Hepatocyte (in vitro differentiated cells): ENCODE measurements around the gene BEAN1.

Experiments
- CTCF ChIP-seq: fragments of 200-600 bp; sonication (generic); IDR thresholded peaks from 2 replicates; pipeline ENCODE4 v1.5.1; 2016; ENCODE audit warnings: antibody characterized with exemption, mild to moderate bottlenecking; ENCODE audit not compliant: poor library complexity
- EZH2 ChIP-seq: fragments of 200-600 bp; sonication (generic); IDR thresholded peaks from 2 replicates; pipeline ENCODE4 v1.6.1; 2016; ENCODE audit warnings: antibody characterized with exemption, mild to moderate bottlenecking, borderline replicate concordance
- EZH2phosphoT487 ChIP-seq: fragments of 200-600 bp; sonication (generic); IDR thresholded peaks from one replicate; pipeline ENCODE4 v1.6.1; 2018; ENCODE audit warnings: antibody characterized with exemption, mild to moderate bottlenecking, low read depth, moderate library complexity; ENCODE audit not compliant: unreplicated experiment, severe bottlenecking

GRCh38 chr16:66386629-66387622 is 40.2 kb upstream of the BEAN1 start:
- TF ChIP-seq CTCF, result no peak
- TF ChIP-seq EZH2phosphoT487, result no peak
- TF ChIP-seq EZH2, result no peak
